ENCODE measurements around the gene MFSD6. TPM values are rescaled to one million over a fixed set of nuclear protein-coding genes. Genes with fewer than 3 reads are reported as not detected.

The MFSD6 gene
- total RNA-seq, 1 experiment from 2014 or later = 20.9 TPM

DNA sequence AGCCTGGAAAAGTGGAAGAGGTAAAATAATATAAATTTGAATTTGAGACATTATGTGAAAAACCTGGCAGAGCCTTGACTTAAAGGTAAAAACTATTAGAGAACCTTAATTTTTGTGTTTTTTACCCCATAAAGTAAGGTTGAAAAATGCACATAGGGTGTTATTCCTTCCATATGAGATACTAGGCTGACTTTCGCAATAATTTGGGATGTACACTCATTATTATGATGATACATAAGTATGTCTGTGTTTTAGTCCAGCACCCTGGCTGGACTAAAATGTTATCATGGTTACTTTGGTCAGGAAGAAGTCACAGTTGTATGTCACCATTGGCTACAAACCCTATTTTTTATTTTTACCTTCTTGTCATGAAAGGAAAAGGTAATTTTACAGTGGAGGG is 106.5 kb downstream of the MFSD6 start:
- POLR2A ChIA-PET (ENCODE audit: unreplicated experiment) = no interaction called here
- Histone ChIP-seq H3K9me2 (replicated peaks; ENCODE audit: low read length) (no peaks in the 10 kb centered on the region), H3F3A (ENCODE audit: low read length, unreplicated experiment) (no peaks in the 10 kb centered on the region), H4K20me1 (ENCODE audit: low read length) (no peaks in the 10 kb centered on the region), H3K9me3 (ENCODE audit: low read length) (no peaks in the 10 kb centered on the region), H3K36me3 (ENCODE audit: low read depth, low read length) (no peaks in the 10 kb centered on the region; the same call in 1 of the 2 replicates), H3K27me3 (ENCODE audit: low read length) (no peaks in the 10 kb centered on the region), H3K9ac (ENCODE audit: low read length) (no peak overlapping the region), H3K79me2 (ENCODE audit: low read length) (no peaks in the 10 kb centered on the region), H2AFZ (ENCODE audit: low read length) (no peak overlapping the region), H3K4me1 (ENCODE audit: insufficient read depth, low read length) (no peaks in the 10 kb centered on the region), H3K4me2 (ENCODE audit: low read length) (no peak overlapping the region), H3K27ac (ENCODE audit: low read length) (no peak overlapping the region), H3K4me3 (ENCODE audit: low read length) (no peak overlapping the region)
- TF ChIP-seq EZH2 (IDR thresholded peaks at IDR 0.05; ENCODE audit: low read length, unreplicated experiment) (no peak), EZH2phosphoT487 (IDR thresholded peaks at IDR 0.05; ENCODE audit: borderline replicate concordance, low read length) (no peak)
- TF ChIP-seq, protein P1, sequence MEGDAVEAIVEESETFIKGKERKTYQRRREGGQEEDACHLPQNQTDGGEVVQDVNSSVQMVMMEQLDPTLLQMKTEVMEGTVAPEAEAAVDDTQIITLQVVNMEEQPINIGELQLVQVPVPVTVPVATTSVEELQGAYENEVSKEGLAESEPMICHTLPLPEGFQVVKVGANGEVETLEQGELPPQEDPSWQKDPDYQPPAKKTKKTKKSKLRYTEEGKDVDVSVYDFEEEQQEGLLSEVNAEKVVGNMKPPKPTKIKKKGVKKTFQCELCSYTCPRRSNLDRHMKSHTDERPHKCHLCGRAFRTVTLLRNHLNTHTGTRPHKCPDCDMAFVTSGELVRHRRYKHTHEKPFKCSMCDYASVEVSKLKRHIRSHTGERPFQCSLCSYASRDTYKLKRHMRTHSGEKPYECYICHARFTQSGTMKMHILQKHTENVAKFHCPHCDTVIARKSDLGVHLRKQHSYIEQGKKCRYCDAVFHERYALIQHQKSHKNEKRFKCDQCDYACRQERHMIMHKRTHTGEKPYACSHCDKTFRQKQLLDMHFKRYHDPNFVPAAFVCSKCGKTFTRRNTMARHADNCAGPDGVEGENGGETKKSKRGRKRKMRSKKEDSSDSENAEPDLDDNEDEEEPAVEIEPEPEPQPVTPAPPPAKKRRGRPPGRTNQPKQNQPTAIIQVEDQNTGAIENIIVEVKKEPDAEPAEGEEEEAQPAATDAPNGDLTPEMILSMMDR (conservative IDR thresholded peaks at IDR 0.05; ENCODE audit: low read depth, low read length) = no peak
- BruUV-seq (replicated peaks) = no TSS peak
- no peak for ATAC-seq
- CTCF ChIA-PET = no interaction called here
- DNase-seq = no peak
- intact Hi-C loops (cut with micrococcal nuclease) = loop anchor here (5.0 kb wide), 2 partner anchors 133 to 427 kb away; partner anchors contain the start of gene NAB1

DNA sequence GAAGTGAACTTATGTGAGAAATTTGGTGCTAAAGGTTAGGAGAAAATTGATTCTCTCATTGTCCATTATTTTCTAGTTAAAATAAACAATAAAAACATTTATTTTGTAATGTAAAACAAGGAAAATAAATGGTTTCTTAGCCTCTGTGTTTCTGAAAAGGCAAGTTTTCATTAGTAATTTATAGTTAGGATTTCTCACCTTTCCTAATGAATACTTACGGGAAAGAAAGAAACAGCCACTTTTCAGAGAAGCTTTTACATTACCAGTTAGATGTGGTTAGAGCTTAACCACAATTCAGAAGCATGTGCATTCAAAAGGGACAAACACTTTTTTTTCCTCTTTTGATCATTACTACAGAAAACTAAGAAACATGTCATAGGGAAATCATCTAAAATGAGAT is 107.5 kb downstream of the MFSD6 start:
- no peak overlapping the region for H3K4me3 ChIP-seq (ENCODE audit: low read length)
- no peaks in the 10 kb centered on the region for H3K79me2 ChIP-seq (ENCODE audit: low read length)
- TF ChIP-seq EZH2phosphoT487 (IDR thresholded peaks at IDR 0.05; ENCODE audit: borderline replicate concordance, low read length) (no peak), EZH2 (IDR thresholded peaks at IDR 0.05; ENCODE audit: low read length, unreplicated experiment) (no peak)
- TF ChIP-seq, protein P1 (conservative IDR thresholded peaks at IDR 0.05; ENCODE audit: low read depth, low read length) = no peak
- H3K9ac ChIP-seq (ENCODE audit: low read length) = no peak overlapping the region
- H3F3A ChIP-seq (ENCODE audit: low read length, unreplicated experiment) = no peaks in the 10 kb centered on the region
- POLR2A ChIA-PET (ENCODE audit: unreplicated experiment) = no interaction called here
- no peaks in the 10 kb centered on the region for H3K4me1 ChIP-seq (ENCODE audit: insufficient read depth, low read length)
- H2AFZ ChIP-seq (ENCODE audit: low read length) = no peak overlapping the region
- ATAC-seq (no peak), DNase-seq (no peak)
- H3K27me3 ChIP-seq (ENCODE audit: low read length) = no peaks in the 10 kb centered on the region
- intact Hi-C loops (cut with micrococcal nuclease) = no loop called here
- no peaks in the 10 kb centered on the region; the same call in 1 of the 2 replicates for H3K36me3 ChIP-seq (ENCODE audit: low read depth, low read length)
- H3K4me2 ChIP-seq (ENCODE audit: low read length) = no peak overlapping the region
- BruUV-seq (replicated peaks) = no TSS peak
- no peaks in the 10 kb centered on the region for H4K20me1 ChIP-seq (ENCODE audit: low read length)
- no peaks in the 10 kb centered on the region for H3K9me2 ChIP-seq (replicated peaks; ENCODE audit: low read length)
- no peak overlapping the region for H3K27ac ChIP-seq (ENCODE audit: low read length)
- H3K9me3 ChIP-seq (ENCODE audit: low read length) = no peaks in the 10 kb centered on the region
- CTCF ChIA-PET = no interaction called here

DNA sequence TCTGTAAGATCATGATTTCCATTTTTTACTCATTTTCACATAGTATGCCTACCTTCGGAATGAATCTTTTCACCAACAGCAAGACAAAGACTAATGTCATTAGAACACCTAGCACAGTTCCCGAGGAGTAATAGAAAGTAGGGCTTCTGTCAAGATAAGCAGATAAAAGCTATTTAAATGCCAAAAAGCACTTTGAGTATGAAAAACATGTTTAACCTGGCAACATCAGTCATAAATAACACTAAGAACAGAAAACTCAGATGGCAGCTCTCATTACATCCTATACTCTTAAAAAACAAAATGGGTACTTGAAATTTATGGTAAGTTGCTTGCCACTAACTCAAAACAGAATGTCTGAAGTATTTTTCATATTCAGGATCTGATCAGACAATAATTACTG is 109.3 kb downstream of the MFSD6 start:
- no peak for DNase-seq
- Histone ChIP-seq H4K20me1 (ENCODE audit: low read length) (no peaks in the 10 kb centered on the region), H3K4me2 (ENCODE audit: low read length) (no peak overlapping the region), H3K9me2 (replicated peaks; ENCODE audit: low read length) (no peaks in the 10 kb centered on the region), H3K9me3 (ENCODE audit: low read length) (no peaks in the 10 kb centered on the region), H3K36me3 (ENCODE audit: low read depth, low read length) (no peaks in the 10 kb centered on the region; the same call in 1 of the 2 replicates), H3K27me3 (ENCODE audit: low read length) (no peaks in the 10 kb centered on the region), H3K4me3 (ENCODE audit: low read length) (no peak overlapping the region), H3F3A (ENCODE audit: low read length, unreplicated experiment) (no peaks in the 10 kb centered on the region), H2AFZ (ENCODE audit: low read length) (no peak overlapping the region), H3K9ac (ENCODE audit: low read length) (no peak overlapping the region), H3K4me1 (ENCODE audit: insufficient read depth, low read length) (no peaks in the 10 kb centered on the region), H3K27ac (ENCODE audit: low read length) (no peak overlapping the region), H3K79me2 (ENCODE audit: low read length) (no peaks in the 10 kb centered on the region)
- no peak for ATAC-seq
- CTCF ChIA-PET = no interaction called here
- POLR2A ChIA-PET (ENCODE audit: unreplicated experiment) = no interaction called here
- no peak for TF ChIP-seq EZH2phosphoT487 (IDR thresholded peaks at IDR 0.05; ENCODE audit: borderline replicate concordance, low read length)
- TF ChIP-seq, protein P1 (conservative IDR thresholded peaks at IDR 0.05; ENCODE audit: low read depth, low read length) = no peak
- TF ChIP-seq EZH2 (IDR thresholded peaks at IDR 0.05; ENCODE audit: low read length, unreplicated experiment) = no peak
- no TSS peak for BruUV-seq (replicated peaks)
- intact Hi-C loops (cut with micrococcal nuclease) = no loop called here

All from PC-3 (cell line).